ENCODE data around the gene SLC1A7.

SLC1A7 gene

DNA sequence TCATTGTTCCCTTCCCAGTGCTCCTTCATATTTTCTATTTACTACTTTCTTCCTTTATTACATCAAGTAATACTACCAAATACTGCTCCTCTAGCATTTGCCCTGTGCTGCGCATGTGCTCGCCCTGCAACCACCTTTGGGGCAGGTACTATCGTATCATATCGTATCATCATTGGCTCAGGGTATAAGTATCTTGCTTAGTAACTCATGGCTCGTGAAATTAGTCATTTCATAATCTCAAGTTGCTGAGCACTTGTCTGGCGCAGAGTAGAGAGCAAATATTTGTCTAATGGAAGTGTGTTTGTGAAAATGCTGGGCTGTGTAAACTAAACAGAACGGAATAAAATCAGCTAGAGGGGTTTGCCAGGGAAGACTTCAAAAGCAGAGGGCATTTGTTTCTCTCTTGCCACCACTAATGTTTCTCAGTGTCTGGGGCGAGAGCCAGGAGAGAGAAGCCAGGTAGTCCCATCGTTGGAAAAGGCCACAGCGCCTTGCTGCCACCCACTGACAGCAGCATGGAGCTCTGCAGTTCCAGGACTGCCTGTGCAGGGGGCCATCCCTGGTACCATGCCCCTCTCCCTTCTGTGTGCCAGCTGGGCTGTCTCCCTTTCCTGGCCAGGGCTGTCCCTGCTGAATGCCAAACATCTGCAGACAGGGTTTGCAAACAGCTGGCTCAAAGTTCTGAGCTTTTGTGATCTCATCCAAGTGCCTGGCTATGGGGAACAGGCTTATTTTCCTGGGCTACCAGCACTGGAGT is 34.2 kb upstream of the SLC1A7 start:
- H3K4me3 ChIP-seq (ENCODE audit: low read depth, low read length), result no peak overlapping the region
- no peaks in the 10 kb centered on the region for H3K27me3 ChIP-seq (ENCODE audit: control insufficient read depth, insufficient read depth, low read length)
- no peak overlapping the region for H3K9ac ChIP-seq (ENCODE audit: low read depth, low read length)
- no peaks in the 10 kb centered on the region for H3K36me3 ChIP-seq (ENCODE audit: control insufficient read depth, insufficient read depth, low read length)
- H3K9me3 ChIP-seq (ENCODE audit: control insufficient read depth, insufficient read depth, low read length), result no peaks in the 10 kb centered on the region
- peaks cover 8% of the 10 kb centered on the region for H3K4me1 ChIP-seq (ENCODE audit: control insufficient read depth, insufficient read depth, low read length)

DNA sequence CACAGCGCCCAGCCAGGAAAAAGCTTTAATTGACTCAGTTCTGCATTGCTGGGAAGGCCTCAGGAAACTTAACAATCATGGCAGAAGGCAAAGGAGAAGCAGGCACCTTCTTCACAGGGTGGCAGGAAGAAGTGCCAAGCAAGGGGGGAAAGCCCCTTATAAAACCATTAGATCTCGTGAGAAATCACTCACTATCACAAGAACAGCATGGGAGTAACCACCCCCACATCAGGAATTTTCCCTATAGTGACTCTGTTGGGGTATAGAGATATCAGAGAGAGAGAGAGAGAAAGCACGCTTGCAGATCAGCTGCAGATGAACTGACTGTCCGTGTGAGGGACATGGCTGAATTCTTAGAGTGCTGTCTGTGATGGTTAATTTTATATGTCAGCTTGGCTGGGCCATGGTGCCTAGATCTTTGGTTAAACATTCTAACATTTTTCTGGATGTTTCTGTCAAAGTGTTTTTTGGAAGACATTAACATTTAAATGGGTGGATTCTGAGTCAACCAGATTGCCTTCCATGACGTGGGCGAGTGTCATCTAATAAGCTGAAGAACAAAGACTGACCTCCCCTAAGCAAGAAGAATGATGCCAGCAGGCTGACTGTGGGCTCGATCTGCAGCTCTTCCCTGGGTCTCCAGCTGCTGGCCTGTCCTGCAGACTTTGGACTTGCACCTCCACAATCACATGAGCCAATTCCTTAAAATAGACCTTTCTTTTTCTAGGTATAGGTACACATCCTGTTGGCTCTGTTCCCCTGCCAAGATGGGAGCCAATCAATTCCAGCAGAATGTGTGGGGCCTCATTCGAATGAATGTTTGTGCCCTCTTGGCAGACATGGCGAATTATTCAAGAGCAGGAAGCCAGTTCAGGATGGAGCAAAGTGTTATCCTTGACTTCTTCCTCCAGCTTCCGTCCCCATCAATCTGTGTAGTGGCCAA is 32.8 kb upstream of the SLC1A7 start:
- Histone ChIP-seq H3K27me3 (ENCODE audit: control insufficient read depth, insufficient read depth, low read length) (no peaks in the 10 kb centered on the region), H3K4me1 (ENCODE audit: control insufficient read depth, insufficient read depth, low read length) (peaks cover 8% of the 10 kb centered on the region), H3K36me3 (ENCODE audit: control insufficient read depth, insufficient read depth, low read length) (no peaks in the 10 kb centered on the region), H3K9me3 (ENCODE audit: control insufficient read depth, insufficient read depth, low read length) (no peaks in the 10 kb centered on the region), H3K4me3 (ENCODE audit: low read depth, low read length) (no peak overlapping the region), H3K9ac (ENCODE audit: low read depth, low read length) (no peak overlapping the region)

DNA sequence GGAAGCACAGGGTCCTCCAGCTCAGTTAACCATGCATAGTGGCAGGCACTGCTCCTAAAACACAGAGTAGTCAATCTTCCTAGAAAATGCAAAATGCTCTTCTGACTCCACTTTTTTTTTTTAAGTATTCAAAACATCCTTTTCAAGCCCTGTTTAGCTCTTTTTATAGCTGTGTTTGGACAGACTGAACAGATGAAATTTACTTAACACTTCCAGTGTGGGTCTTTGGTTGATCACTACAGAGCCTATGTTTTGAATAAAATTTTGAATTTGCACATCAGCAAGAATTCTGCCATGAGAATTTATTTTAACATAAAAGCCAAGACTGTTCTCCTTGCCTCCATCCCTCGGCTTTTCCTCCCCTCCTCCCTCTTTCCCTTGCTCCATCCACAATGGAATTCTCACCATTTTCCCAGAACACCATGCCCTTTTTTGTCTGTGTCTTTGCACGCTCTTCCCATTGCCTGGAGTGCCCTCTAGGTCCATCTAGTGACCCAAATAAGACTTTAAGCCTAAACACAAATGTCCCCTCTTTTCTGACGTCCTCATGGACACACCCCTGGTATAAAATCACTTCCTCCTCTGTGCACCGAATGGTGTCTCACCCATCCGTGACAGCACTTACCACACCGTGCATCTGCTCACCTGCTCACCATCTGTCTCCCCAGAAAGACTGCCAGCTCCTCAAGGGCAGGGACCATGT is 30.1 kb upstream of the SLC1A7 start:
- no peaks in the 10 kb centered on the region for H3K27me3 ChIP-seq (ENCODE audit: control insufficient read depth, insufficient read depth, low read length)
- H3K9me3 ChIP-seq (ENCODE audit: control insufficient read depth, insufficient read depth, low read length), result no peaks in the 10 kb centered on the region
- H3K4me3 ChIP-seq (ENCODE audit: low read depth, low read length), result no peak overlapping the region
- H3K4me1 ChIP-seq (ENCODE audit: control insufficient read depth, insufficient read depth, low read length), result peaks cover 8% of the 10 kb centered on the region
- no peak overlapping the region for H3K9ac ChIP-seq (ENCODE audit: low read depth, low read length)
- H3K36me3 ChIP-seq (ENCODE audit: control insufficient read depth, insufficient read depth, low read length), result no peaks in the 10 kb centered on the region

DNA sequence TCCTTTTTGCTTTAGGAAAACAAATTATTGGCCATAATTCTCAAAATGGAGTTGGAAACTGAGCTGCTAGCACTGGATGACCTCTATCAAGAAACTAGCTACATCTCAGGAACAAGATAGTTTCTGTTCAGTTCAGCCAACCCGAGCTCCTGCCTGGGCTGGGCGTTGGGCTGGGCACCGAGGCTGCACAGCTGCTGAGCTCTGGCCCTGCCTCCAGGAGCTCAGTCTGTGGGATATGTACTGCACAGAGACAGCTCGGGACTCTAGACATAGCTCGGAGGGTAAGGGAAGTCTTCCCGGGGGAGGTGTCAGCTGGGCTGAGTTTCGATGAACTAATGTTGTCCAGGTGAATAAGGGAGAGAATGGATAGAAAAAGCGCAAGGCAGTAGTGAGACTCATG is 24.5 kb upstream of the SLC1A7 start:
- no peaks in the 10 kb centered on the region for H3K36me3 ChIP-seq (ENCODE audit: control insufficient read depth, insufficient read depth, low read length)
- no peaks in the 10 kb centered on the region for H3K27me3 ChIP-seq (ENCODE audit: control insufficient read depth, insufficient read depth, low read length)
- peaks cover 5% of the 10 kb centered on the region for H3K4me1 ChIP-seq (ENCODE audit: control insufficient read depth, insufficient read depth, low read length)
- no peak overlapping the region for H3K4me3 ChIP-seq (ENCODE audit: low read depth, low read length)
- no peaks in the 10 kb centered on the region for H3K9me3 ChIP-seq (ENCODE audit: control insufficient read depth, insufficient read depth, low read length)
- H3K9ac ChIP-seq (ENCODE audit: low read depth, low read length), result no peak overlapping the region

DNA sequence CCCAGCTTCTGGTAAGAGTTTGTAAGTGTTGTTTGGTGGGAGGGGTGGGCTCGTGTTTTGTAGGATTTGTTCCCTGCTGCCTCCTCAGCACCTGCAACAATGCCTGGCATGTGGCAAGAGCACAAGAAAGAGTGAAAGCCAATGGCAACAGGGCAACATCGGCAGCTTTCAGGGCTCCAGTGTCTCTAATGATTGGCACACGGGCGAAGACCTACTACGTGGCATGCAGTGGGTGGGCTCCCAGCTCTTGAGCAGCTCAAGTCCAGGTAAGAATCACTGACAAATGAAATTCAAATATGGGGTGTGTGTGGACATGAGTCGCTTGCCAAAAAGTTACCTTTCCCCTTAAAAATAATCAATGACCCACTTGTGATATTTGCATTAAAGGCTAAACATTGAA is 23.9 kb upstream of the SLC1A7 start:
- no peaks in the 10 kb centered on the region for H3K36me3 ChIP-seq (ENCODE audit: control insufficient read depth, insufficient read depth, low read length)
- H3K9ac ChIP-seq (ENCODE audit: low read depth, low read length), result no peak overlapping the region
- no peak overlapping the region for H3K4me3 ChIP-seq (ENCODE audit: low read depth, low read length)
- H3K4me1 ChIP-seq (ENCODE audit: control insufficient read depth, insufficient read depth, low read length), result peaks cover 5% of the 10 kb centered on the region
- no peaks in the 10 kb centered on the region for H3K9me3 ChIP-seq (ENCODE audit: control insufficient read depth, insufficient read depth, low read length)
- no peaks in the 10 kb centered on the region for H3K27me3 ChIP-seq (ENCODE audit: control insufficient read depth, insufficient read depth, low read length)

DNA sequence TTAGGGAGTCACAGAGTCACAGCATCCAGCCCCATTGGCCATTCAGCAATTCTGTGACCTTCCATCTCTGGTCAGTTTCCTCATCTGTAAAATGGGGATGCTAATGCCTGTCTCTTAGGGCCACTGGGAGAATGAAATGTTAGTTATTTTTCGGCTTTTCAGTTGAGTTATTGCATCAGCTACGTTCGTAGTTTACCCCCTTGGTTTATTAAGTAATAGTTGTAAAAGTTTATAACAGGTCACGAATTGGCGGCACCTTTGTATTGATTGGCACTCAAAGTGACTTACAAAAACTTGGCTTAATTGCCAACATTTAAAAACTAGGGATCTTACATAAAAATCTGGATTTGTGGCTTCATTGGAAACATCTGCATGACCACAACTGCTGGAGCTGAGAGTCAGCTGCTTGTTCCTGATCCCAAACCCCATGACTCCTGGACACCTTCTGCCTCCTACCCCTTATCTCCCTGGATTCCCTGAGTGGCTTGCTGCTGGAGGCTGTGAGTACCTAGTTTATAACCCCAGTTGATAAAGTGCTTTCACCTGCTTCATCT is 23.0 kb upstream of the SLC1A7 start:
- no peaks in the 10 kb centered on the region for H3K9me3 ChIP-seq (ENCODE audit: control insufficient read depth, insufficient read depth, low read length)
- no peaks in the 10 kb centered on the region for H3K36me3 ChIP-seq (ENCODE audit: control insufficient read depth, insufficient read depth, low read length)

DNA sequence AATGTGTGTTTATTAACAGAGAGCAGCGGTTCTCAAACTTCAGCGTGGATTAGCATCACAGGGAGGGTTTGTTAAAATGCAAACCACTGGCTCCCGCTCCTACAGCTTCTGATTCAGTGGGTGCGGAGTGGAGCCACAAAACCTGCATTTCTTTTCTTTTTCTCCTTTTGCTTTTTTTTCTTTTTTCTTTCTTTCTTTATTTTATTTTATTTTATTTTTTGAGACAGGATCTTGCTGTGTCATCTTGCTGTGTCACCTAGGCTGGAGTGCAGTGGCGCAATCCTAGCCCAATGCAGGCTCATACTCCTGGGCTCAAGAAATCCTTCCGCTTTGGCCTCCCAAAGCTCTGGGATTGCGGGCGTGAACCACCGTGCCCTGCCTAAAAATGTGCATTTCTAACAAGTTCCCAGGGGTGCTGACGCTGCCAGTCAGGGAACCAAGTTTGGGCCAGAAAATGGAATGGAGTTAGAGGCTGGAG is 20.9 kb upstream of the SLC1A7 start:
- H3K4me1 ChIP-seq (ENCODE audit: control insufficient read depth, insufficient read depth, low read length), result peaks cover 5% of the 10 kb centered on the region
- no peaks in the 10 kb centered on the region for H3K36me3 ChIP-seq (ENCODE audit: control insufficient read depth, insufficient read depth, low read length)
- no peaks in the 10 kb centered on the region for H3K27me3 ChIP-seq (ENCODE audit: control insufficient read depth, insufficient read depth, low read length)
- H3K9ac ChIP-seq (ENCODE audit: low read depth, low read length), result no peak overlapping the region
- no peak overlapping the region for H3K4me3 ChIP-seq (ENCODE audit: low read depth, low read length)
- H3K9me3 ChIP-seq (ENCODE audit: control insufficient read depth, insufficient read depth, low read length), result no peaks in the 10 kb centered on the region

More for the DNA sequence above, 23.0 kb upstream of the SLC1A7 start:
- H3K27me3 ChIP-seq (ENCODE audit: control insufficient read depth, insufficient read depth, low read length), result no peaks in the 10 kb centered on the region
- H3K4me1 ChIP-seq (ENCODE audit: control insufficient read depth, insufficient read depth, low read length), result peaks cover 5% of the 10 kb centered on the region
- H3K4me3 ChIP-seq (ENCODE audit: low read depth, low read length), result no peak overlapping the region
- H3K9ac ChIP-seq (ENCODE audit: low read depth, low read length), result no peak overlapping the region

DNA sequence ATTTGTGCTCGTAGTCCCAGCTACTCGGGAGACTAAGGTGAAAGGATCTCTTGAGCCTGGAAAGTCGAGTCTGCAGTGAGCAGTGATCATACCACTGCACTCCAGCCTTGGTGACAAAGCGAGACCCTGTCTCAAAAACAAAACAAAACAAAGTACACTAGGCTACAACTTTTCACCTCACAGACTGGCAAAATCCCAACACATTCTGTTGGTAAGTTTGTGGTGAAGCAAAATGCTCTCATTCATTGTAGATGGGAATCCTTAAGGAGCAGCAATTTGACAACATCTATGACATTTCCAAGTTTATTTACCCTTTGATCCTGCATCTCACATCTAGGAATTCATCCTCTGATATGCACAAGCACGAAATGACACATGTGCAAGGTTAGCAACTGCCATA is 20.2 kb upstream of the SLC1A7 start:
- Histone ChIP-seq H3K27me3 (ENCODE audit: control insufficient read depth, insufficient read depth, low read length) (no peaks in the 10 kb centered on the region), H3K36me3 (ENCODE audit: control insufficient read depth, insufficient read depth, low read length) (no peaks in the 10 kb centered on the region), H3K4me3 (ENCODE audit: low read depth, low read length) (no peak overlapping the region), H3K9ac (ENCODE audit: low read depth, low read length) (no peak overlapping the region), H3K9me3 (ENCODE audit: control insufficient read depth, insufficient read depth, low read length) (no peaks in the 10 kb centered on the region), H3K4me1 (ENCODE audit: control insufficient read depth, insufficient read depth, low read length) (peaks cover 5% of the 10 kb centered on the region)

DNA sequence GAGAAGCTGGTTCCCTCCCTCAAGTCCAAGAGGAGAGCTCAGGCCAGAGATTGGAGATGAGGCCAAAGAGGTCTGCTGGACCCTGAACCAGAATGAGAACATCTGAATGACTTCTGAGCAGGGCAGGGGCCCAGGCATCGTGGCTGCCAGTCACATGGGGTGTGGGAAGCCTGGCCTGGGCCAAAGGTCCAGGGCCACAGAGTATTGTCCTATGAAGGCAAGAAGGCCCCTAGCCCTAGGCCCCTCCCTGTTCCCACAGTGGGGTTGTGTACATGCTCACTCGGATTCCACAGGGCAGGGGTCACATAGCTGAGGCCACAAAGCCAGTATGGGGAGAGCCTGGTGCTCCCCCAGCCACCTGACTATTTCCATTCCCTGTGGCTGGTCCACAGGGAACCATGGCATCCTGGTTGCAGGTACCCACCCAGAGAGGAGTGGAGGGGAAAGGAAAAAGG is 18.5 kb upstream of the SLC1A7 start:
- no peak overlapping the region for H3K4me3 ChIP-seq (ENCODE audit: low read depth, low read length)
- no peaks in the 10 kb centered on the region for H3K9me3 ChIP-seq (ENCODE audit: control insufficient read depth, insufficient read depth, low read length)
- H3K9ac ChIP-seq (ENCODE audit: low read depth, low read length), result no peak overlapping the region
- no peaks in the 10 kb centered on the region for H3K27me3 ChIP-seq (ENCODE audit: control insufficient read depth, insufficient read depth, low read length)
- no peaks in the 10 kb centered on the region for H3K36me3 ChIP-seq (ENCODE audit: control insufficient read depth, insufficient read depth, low read length)
- peaks cover 5% of the 10 kb centered on the region for H3K4me1 ChIP-seq (ENCODE audit: control insufficient read depth, insufficient read depth, low read length)

DNA sequence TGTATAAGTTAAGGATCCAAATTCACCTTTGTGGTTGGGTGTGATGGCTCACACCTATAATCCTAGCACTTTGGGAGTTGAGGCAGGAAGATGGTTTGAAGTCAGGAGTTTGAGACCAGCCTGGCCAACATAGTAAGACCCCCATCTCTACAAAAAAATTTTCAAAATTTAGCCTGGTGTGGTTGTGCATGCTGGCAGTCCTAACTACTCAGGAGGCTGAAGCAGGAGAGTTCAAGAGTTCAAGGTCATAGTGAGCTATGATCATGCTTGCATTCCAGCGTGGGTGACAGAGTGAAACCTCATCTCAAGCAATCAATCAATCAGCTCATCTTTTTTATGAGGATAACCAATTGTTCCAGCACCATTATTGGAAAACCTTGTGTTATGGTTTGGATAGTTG is 16.5 kb upstream of the SLC1A7 start:
- Histone ChIP-seq H3K9ac (ENCODE audit: low read depth, low read length) (no peak overlapping the region), H3K4me3 (ENCODE audit: low read depth, low read length) (no peak overlapping the region), H3K36me3 (ENCODE audit: control insufficient read depth, insufficient read depth, low read length) (no peaks in the 10 kb centered on the region), H3K9me3 (ENCODE audit: control insufficient read depth, insufficient read depth, low read length) (no peaks in the 10 kb centered on the region), H3K4me1 (ENCODE audit: control insufficient read depth, insufficient read depth, low read length) (peaks cover 5% of the 10 kb centered on the region), H3K27me3 (ENCODE audit: control insufficient read depth, insufficient read depth, low read length) (no peaks in the 10 kb centered on the region)

DNA sequence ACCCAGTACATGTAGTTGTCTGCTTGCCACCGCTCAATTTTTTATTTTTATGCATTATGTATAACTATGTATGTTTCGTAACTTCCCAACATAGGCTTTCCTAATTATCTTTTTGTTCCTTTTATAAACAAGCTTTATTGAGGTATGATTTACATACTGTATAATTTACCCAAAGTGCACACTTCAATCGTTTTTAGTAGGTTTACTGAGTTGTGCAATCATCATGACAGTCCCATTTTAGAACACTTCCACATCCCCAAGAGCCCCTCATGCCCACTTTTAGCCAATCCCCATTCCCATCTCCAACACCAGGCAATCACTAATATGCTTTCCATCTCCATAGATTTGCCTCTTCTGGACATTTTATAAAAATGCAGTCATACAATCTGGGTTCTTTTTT is 14.3 kb upstream of the SLC1A7 start:
- H3K4me1 ChIP-seq (ENCODE audit: control insufficient read depth, insufficient read depth, low read length), result no peaks in the 10 kb centered on the region

More for the DNA sequence above, 14.3 kb upstream of the SLC1A7 start:
- H3K36me3 ChIP-seq (ENCODE audit: control insufficient read depth, insufficient read depth, low read length), result no peaks in the 10 kb centered on the region
- no peak overlapping the region for H3K4me3 ChIP-seq (ENCODE audit: low read depth, low read length)
- no peaks in the 10 kb centered on the region for H3K27me3 ChIP-seq (ENCODE audit: control insufficient read depth, insufficient read depth, low read length)
- H3K9ac ChIP-seq (ENCODE audit: low read depth, low read length), result no peak overlapping the region
- no peaks in the 10 kb centered on the region for H3K9me3 ChIP-seq (ENCODE audit: control insufficient read depth, insufficient read depth, low read length)

All from iPS-15b (cell line).